ENCODE results near the gene CARS1.

DNA sequence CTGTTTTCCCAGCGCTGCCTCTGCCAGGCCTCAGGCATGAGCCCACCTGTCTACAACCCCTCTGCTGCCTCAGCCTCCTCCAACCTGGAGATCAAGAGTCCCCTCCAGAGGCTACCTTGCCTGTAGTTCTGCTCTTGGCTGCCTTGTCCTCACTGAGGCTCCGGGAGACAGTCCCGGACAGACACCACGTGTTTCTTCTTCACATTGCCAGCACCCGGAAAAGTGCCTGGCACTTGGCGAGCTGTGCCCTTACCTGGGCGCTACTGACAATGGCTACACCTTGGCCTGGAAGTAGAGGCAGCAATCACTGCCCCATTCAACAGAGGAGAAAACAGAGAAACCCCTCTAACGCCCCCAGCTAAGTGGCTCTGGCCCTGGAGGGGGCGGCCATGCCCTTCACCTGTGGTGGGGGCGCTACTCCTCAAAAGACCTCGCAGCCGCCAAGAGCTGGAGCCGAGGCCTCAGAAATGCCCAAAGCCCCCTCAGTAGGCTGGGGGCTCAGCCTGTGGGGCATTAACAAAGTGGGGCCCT is 62.1 kb downstream of the CARS1 start:
- TF ChIP-seq, protein P1, sequence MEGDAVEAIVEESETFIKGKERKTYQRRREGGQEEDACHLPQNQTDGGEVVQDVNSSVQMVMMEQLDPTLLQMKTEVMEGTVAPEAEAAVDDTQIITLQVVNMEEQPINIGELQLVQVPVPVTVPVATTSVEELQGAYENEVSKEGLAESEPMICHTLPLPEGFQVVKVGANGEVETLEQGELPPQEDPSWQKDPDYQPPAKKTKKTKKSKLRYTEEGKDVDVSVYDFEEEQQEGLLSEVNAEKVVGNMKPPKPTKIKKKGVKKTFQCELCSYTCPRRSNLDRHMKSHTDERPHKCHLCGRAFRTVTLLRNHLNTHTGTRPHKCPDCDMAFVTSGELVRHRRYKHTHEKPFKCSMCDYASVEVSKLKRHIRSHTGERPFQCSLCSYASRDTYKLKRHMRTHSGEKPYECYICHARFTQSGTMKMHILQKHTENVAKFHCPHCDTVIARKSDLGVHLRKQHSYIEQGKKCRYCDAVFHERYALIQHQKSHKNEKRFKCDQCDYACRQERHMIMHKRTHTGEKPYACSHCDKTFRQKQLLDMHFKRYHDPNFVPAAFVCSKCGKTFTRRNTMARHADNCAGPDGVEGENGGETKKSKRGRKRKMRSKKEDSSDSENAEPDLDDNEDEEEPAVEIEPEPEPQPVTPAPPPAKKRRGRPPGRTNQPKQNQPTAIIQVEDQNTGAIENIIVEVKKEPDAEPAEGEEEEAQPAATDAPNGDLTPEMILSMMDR (conservative IDR thresholded peaks at IDR 0.05; ENCODE audit: low read length), result no peak
- TF ChIP-seq EZH2phosphoT487 (IDR thresholded peaks at IDR 0.05; ENCODE audit: borderline replicate concordance), result no peak
